ENCODE data around the gene WDR93. TPM values are rescaled to one million over a fixed set of nuclear protein-coding genes. Genes with fewer than 3 reads are reported as not detected.
"Not testable (repeated sequence)": the region's sequence is repeated elsewhere in the genome, so short reads cannot be mapped to it uniquely, and the experiment has no call there.

Gene WDR93
- total RNA-seq, 1 experiment from 2014 or later: not detected

DNA sequence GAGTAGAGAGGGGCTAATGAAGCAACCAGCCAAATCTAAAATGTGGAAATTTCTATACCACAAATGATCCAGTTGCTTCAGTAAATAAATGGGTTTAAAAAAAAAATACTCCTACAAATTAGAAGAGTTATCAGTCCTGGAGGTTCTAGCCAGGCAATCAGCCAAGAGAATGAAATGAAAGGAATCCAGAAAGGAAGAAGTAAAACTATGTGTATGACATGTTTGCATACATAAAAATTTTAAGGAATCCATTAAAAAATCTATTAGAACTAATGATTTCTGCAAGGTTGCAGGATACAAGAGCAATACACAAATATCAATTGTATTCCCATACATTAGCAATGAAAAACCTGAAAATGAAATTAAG lies 95.1 kb downstream of the WDR93 start:
- DNase-seq (ENCODE audit: low read depth): no peak

DNA sequence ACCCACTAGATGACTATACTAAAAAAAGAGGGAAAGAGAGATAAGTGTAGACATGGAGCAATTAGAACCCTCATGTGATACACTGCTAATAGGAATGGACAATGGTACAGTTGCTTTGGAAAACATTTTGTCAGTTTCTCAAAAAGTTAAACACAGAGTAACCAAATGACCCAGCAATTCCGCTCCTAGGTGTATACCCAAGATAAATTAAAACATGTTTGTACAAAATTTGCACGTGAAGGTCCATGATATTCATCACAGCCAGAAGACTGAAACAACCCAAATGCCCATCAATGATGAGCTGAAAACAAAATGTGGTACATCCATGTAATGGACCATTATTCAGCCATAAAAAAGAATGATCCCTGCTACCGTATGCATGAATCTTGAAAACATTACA lies 97.3 kb downstream of the WDR93 start:
- no peak for DNase-seq (ENCODE audit: low read depth)

DNA sequence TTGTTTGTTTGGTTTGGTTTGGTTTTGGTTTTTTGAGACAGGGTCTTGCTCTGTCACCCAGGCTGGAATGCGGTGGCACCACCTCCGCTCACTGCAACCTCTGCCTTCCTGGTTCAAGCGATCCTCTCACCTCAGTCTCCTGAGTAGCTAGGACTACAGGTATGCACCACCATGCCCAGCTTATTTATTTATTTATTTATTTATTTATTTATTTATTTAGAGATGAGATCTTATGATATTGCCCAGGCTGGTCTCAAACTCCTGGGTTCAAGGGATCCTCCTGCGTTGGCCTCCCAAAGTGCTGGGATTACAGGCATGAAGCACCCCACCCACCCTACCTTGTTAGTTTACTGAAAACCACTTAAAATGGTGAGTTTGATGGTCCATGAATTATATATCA lies 98.0 kb downstream of the WDR93 start:
- DNase-seq (ENCODE audit: low read depth): not testable (repeated sequence)

DNA sequence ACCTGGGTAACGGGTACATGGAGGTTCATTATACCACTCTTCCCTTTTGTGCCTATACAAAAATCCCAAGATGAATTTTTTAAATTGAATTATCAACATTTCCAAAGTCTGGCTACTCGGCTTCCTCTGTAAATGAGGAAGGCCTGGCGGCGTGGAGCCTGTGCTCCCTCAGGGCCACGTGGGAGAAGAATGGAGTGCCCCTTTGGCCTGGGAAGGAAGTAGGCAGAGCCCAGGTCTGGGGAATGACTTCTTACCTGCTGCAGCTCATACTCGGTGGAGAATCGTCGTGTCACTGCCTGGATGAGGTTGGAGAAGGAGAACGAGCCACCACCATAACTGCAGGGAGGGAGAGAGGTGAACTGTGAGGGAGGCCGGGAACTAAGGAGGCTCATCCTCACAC lies 99.6 kb downstream of the WDR93 start:
- DNase-seq (ENCODE audit: low read depth): no peak

DNA sequence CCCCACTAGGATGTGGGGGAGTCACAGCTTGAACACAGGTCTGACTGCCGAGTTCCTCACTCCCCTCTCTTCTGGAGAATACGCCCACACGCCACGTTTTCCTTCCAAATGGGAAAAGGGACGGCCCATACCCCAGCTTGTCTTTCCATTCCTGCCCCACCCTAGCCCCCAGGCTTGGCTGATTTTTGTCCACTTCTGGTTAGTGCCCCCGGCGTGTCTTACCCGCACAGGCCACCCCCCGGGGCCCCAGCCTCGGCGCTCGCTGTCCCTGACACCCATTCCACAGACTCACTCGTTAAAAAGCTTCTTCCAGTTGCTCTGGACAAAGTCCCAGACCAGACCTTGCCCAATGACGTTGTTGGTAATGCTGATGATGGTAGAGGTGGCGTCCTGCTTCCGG lies 100.0 kb downstream of the WDR93 start:
- no peak for DNase-seq (ENCODE audit: low read depth)

DNA sequence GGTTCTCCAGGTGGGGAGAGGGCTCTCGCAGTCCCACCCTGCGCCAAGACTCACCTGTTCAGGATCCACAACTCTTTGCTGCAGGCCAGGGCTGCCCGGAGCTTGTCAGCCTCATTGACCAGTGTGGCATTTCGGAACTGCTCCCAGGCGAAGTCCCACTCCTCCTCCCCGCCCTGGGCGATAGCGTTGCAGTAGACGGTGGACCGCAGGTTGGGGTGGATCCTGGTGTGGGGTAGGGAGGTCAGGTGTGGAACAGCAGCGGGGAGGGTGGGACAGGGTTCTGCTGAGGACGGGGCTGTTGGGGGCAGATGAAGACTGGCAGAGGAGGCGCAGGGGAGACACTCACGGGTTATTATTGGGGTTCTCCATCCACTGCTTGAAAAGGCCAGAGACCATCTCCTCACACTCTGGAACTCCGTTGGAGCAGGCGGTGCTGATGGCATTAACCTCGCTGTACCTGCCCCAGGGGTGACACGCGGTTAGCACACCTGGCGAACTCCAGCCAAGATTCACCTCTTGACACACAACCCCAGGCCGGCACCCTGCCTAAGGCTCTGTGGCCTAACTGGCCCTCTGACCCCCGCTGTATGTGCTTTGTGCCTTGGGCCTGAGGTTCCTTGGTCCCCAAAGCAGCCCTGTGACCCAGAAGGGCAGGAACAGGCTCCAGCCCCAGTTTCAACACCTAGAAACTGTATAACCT lies 101.6 kb downstream of the WDR93 start:
- DNase-seq (ENCODE audit: low read depth): no peak

Small RNA genes lying within 50 kb of the gene (small RNA-seq; reads per million reads assigned to genes)
- gene RNU6-132P: not detected

Other genes with a start within 250 kb of the WDR93 start
- not detected in 2 replicates for gene RHCG, start 194.2 kb upstream of the WDR93 start, total RNA-seq (2014; rRNA removed; shearing (Covaris generic))
- 8.9 and 10.1 TPM in 2 replicates for gene TICRR, start 115.3 kb upstream of the WDR93 start, total RNA-seq (2014; rRNA removed; shearing (Covaris generic))
- gene KIF7, start 35.3 kb upstream of the WDR93 start, total RNA-seq (2014; rRNA removed; shearing (Covaris generic)): 0.16 and 0.37 TPM in 2 replicates
- gene PLIN1, start 11.4 kb upstream of the WDR93 start, total RNA-seq (2014; rRNA removed; shearing (Covaris generic)): 0.03 TPM in 1 of 2 replicates, not detected in the other
- 8.5 and 9.0 TPM in 2 replicates for gene PEX11A, start 57 bp upstream of the WDR93 start, total RNA-seq (2014; rRNA removed; shearing (Covaris generic))
- gene MESP1, start 60.4 kb downstream of the WDR93 start, total RNA-seq (2014; rRNA removed; shearing (Covaris generic)): 0.72 and 1.1 TPM in 2 replicates
- not detected in 2 replicates for gene MESP2, start 85.5 kb downstream of the WDR93 start, total RNA-seq (2014; rRNA removed; shearing (Covaris generic))
- 357 and 384 TPM in 2 replicates for gene ANPEP, start 124.0 kb downstream of the WDR93 start, total RNA-seq (2014; rRNA removed; shearing (Covaris generic))
- 21.1 and 25.4 TPM in 2 replicates for gene AP3S2, start 203.2 kb downstream of the WDR93 start, total RNA-seq (2014; rRNA removed; shearing (Covaris generic))
- 3.0 and 3.1 TPM in 2 replicates for gene ARPIN, start 222.1 kb downstream of the WDR93 start, total RNA-seq (2014; rRNA removed; shearing (Covaris generic))

Data from HT1080 (cell line).